ENCODE data around the gene GZMM.

- no peak for TF ChIP-seq CTCF (IDR thresholded peaks at IDR 0.05)
- TF ChIP-seq EZH2phosphoT487 (IDR thresholded peaks at IDR 0.05), result no peak
- no peak for TF ChIP-seq EZH2 (IDR thresholded peaks at IDR 0.05)
Measured at GRCh38 chr19:548886-549830, 5.3 kb downstream of the GZMM start.

Measured in neural progenitor cell (in vitro differentiated cells).